NCI-H2227 (cell line): ENCODE results near the gene SH3GL1.
A peak's percentile ranks its signal among the peaks of the same experiment; 100 is the strongest.

Source experiments
- DNase-seq: peaks from one replicate; lab custom pipeline; 2025; ENCODE audit not compliant: unreplicated experiment; lab: John Stamatoyannopoulos, UW

Gene SH3GL1

DNA sequence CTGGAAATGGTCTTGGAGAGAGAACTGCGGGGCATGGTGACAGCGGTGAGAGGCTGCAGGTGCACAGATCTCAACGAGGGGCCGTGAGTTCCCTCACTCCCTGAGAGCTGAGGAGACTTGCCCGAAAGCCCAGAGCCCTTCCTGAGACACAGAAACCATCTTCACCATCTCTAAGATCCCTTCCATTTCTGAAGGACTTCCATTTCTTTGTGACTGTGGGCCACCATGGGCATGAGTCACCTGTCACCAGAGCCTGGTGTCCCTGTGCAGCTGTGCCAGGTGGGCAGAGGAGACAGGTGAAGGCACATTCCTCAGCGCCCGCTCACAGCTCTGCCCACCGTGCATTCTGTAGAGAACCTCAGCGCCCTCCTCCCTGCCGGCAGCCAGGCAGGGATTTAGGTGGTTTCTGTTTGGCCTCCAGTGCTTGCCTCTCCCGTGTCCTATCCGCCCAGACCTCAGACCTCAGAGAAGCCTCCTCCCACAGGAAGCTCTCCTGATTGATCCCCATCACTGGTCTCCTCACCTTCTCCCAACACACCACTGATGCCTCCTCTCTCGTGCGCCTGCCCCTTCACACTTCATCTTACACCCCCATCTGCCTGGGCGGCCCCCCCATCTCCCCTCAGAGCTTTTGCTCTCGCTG, 24.2 kb downstream of the SH3GL1 start:
- no peak for DNase-seq

DNA sequence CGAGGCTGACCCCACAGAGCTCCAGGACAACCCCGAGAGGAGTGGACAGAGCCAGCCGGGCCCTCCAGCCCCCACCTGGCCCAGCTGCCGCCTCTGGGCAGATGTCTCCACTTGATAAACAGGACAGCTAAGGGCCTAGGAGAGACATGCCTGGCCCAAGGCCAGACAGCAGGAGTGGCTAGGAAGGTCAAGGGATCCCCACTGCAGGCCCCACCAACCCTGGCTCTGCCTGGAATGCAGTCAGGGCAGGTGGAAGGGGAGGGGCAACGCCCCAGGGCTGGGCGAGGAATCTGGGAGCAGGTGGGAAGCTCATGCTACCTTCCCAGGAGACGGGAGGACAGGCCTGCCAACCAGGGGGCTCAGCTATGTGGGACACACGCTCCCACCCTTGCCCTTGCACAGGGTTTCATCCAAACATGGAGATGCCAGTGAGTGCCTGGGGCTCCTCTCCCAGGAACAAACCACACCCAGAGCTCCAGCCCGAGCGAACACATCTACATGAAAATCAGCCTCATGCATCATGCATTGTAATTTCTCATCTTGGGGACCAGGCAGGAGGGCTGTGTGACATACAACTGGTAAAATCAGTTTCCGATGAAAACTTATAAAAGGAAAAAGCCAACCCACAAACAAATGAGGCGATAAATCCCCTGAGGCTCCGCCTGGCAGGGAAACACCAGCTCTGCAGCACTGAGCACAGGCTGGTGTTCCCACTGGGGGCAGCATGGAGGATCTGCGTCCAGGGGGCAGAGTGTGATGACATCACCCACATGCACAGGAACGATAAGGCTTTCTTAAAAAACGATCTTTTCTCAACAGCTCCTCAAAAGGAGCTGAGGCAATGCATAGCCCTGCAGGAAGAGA, 25.0 kb downstream of the SH3GL1 start:
- DNase-seq = peak; percentile 56

DNA sequence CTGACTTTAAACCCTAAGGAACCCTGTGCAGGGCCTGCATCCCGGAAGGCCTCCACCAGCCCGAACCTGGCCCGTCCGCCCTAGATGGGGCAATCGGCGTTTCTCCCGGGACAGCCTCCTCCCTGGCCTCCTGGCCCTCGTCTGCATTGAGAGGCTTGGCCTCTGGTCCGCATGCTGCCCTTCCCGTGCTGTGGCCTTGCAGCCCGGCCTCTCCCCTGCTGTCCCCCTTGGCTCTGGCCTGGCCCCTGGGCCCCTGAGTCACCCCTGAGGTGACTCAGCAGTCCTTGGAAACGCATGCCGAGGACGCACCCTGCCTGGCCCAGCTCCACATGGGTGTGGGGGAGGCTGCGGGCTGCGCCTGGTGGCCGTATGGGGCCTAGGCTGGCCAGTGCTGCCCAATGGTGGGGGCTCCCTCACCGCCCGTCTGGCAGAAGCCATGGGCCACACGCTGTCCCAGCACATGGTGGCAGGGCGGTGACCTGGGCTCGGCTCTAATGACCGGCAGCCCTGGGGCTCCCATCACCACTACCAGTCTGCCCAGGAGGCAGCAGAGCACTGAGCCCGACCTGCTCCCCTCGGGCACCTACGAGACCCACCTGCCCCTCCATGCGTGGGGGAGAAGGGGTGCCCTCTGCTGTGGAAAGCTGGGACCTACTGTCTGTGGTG, 25.7 kb downstream of the SH3GL1 start:
- no peak for DNase-seq

DNA sequence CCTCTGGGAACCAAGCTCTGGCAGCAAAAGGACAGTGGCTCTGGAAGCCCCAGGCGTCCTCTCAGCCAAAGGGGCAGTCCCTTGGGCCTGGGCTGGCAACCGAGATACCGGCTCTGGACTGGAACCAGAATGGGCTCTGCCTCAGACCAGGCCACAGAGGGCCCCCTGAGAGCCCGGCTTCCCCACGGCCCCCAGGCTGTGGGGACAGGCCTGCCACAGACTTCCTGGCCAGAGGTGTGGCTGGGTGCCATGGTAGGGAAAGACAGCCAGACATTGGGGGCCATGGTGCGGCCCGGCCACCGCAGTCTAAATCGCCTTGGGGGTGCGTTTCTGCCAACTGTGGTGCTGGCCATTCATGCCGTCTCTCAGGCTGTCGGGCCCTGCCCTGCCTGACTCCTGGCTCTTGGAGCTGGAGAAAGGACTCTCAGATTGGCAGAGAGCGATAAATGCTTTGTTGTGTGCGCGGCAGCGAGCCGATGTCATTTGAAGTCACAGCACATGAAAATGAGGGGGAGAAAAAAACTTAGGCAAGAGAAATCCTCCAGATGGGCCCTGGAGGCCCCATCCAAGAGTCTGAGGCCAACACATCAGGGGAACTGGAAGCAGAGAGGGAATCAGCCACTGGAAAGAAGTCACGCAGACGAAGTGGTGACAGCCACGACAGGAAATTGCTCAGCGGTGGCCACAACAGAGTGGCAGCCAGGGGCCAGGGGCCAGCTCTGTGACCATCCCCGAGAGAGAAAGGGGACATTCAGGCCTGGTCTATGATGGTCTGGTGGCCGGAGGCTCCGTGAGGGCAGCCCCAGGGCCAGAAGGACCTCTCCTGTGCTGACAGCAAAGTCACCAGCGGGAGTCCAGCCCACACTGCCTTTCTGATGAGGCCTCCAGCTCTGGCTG, 26.5 kb downstream of the SH3GL1 start:
- no peak for DNase-seq

DNA sequence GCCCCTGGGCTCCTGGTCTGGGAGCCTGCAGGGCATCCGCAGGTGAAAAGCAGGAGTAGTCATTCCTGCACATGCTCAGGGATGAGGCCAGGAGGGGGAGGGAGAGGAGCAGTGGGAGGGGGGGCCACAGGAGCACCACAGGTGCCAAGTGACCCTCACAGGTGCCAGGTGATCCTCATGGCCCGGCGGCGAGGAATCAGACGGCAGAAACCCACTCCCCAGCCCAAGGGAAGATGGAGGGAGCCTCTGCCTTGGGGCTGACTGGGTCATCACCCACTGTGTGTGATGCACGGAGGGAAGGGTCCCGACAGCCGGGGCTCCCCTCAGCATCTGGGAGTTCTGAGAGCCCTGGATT, 27.4 kb downstream of the SH3GL1 start:
- no peak for DNase-seq

DNA sequence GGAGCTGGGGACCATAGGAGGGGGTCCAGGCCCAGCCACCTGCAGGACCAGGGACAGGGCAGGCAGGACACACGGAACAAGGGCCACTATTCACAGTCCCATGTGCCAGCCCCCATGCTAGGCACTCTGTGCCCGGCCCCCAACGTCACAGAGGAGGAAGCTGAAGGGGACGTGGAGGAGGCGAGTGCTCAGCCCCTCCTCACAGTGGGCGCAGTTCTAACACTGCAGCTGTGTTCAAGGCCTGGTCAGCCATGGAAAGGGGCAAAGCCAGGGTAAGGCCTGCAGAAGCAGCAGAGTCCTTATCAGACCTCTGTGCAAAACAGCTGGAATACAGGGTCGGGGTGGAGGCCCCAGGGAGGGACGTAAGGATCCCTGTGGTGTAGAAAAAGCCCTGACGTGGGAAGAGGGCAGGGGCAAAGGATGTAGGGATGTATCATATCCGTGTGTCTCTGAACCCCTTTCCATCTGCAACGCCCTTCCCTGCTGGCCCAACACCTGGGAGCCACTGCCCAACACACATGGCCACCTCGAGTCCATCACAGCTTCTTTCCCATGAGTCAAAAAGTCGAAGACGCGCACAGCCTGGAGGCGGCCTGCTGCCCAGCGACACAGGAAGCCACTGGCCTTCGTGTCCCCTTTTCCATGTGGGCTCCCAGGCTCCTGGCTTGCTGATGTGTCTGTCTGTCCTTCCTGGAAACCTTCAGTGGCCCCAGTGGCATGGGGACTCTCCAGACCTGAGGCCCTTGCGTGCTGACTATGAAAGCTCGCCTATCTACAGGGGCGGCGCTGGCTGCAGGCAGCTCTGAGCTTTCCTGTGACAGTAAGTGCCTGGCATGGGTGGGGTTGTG, 28.0 kb downstream of the SH3GL1 start:
- DNase-seq = no peak

DNA sequence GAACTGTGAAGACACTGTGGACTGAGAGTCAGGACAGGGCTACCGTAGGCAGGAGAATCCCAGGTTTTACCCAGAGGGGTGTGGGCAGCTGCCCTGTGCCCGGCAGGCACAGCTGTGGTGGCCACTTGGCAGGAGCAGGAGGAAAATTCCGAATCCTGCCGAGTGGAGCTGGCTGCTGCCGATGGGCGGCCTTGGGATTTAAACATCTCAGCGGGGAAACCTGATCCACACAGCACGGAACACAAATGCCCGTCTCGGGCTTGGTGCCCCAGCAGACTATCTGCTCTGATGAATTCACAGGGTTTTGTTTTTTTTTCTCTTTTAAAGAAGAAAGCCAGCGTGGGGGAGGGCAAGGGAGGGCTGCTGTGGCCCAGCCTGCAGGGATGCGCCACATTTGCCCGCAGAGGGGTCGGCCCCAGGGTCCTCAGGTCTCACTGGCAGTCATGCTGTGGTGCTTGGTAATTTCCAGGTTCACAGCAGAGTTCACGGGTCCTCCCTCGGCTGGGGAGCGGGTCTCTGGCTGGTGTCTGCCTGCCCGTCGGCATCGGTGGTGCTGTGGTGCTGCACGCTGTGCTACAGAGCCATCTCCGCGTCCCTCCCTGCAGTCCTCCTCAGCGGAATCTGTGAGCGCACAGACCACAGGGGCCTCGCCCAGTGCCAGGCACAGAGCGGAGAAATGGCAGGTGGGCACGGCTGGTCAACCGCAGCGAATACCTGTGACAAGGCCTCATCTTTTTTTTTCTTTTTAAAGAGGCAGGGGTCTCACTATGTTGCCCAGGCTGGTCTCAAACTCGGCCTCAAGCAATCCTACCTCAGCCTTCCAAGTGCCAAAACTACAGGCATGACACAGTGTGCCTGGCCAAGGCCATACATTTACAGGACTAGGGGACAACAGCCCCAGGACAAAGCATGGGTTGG, 28.8 kb downstream of the SH3GL1 start:
- peak; percentile 13 for DNase-seq

DNA sequence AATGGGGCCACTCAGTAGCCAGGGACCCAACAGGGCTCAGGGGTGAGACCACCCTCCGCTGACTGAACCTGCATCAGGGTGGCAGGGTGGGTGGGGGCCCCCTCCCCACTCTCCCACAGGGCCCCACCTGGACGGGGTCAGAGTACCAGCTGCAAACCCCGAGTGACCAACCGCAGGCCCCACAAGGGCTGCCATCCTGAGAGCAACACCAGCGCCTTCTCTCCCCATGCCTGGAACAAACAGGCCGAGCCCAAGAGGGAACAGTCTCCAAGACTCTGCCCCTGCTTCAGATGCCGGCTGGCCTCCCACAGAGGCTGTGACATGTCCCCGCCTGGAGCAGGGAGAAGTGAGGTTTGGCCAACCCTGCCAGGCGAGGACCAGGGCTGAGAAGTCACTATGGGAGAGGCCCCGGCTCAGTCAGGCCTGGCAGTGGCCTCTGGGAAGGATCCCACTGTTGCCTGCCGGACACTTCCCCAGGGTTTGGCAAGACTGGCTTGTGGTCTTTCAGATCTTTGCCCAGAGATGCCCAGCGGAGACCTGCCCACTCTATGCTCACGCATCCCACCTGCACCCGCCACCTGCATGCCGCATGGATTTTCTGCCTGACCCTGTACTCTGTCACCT, 29.8 kb downstream of the SH3GL1 start:
- no peak for DNase-seq

DNA sequence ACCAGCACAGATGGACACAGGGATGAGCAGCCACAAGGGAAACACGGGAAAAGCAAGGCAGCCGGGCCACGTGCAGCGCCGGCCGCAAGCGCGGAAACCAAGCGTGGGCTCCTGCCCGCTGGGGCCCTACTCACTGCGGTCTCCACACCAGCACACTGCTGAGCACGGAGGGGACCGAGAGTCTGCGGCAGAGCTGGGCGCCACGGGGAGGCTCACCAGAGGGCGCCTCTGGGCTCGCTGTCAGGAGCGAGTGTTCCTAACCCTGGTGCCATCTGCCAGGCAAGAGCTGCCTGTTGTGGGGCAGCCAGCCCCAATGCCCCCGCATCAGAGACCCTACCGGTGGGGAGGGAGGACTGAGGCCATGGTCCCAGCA, 30.5 kb downstream of the SH3GL1 start:
- no peak for DNase-seq

DNA sequence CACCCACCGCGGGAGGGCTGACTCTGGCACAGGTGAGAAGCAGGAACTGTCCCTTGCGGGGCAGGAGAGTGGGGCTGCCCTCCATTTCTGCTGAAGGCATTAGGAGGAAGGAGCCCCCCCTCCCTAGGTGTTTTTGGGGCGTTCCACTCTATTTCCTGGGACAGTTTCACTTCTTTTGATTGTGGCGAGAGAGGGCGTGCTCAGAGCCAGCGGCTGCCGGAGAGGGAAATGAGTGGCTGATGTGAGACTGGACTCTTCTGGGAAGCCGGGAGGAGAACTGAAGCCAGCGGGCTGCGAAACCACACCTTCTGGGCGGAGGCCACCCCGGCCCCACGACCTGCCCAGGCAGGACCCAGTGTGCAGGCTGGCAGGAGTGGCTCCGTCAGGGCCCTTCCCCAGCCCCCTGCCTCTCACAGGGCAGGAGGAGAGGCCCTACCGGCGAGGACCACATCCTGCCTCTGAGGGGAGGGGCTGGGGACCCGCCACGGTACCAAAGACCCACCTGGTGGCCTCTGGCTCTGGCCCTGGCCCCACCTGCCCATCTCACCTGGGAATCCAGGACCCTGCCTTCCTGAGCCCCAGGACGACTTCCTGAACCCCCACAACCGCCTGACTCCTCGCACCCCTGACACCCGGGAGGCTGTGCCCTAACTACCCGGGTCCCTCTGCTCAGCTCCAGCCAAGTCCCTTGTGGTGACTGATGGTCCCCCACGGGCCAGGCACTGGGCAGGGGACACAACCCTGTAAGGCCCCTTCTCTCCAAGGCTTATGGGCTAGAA, 31.0 kb downstream of the SH3GL1 start:
- peak; percentile 23 for DNase-seq

DNA sequence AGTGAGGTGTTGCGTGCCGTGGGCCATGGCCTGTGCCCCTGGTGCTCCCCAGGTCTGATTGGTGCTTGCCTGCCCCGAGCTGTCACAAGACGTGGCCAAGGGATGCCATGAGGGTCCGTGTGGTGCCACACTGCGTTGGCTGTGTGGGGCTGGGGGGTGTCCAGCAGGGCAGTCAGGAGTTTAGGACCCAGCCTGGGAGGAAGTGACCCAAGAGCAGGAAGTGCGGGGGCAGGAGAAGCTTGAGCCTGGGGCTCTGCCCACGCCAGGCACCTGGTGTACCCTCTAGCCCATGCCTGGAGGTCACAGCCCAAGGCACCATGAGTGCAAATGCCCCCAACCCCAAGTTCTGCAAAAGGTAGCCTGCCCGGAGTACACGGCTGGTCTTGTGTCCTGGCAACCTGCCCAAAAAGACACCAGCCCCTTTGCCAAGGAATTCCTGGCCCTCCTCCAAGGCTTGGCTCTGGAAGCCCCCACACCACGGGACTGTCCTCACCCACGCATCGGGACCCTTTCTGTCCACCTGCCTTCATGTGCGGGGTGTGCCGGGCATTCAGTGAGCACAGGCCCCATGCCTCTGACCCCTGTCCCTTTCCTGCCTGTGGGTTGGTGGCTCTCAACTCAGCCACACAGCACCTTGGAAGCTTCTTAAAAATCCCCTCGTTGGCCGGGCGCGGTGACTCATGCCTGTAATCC, 32.1 kb downstream of the SH3GL1 start:
- DNase-seq = no peak

DNA sequence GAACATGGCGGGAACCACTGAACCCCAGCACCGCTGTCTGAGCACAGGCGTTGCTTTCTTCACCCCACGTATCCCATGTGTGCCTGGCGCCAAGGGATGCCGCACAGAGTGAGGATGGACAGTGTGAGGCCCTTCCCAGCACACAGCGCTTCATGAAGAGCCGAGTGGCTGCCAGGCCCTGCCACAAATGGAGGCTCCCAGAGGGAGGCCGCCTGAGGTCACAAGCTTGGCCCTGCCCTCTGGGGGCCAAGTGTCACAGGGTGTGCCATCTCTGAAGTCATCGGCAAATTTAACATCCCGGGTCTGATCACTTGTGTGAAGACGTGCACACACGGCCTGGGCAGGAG, 32.6 kb downstream of the SH3GL1 start:
- DNase-seq = no peak

DNA sequence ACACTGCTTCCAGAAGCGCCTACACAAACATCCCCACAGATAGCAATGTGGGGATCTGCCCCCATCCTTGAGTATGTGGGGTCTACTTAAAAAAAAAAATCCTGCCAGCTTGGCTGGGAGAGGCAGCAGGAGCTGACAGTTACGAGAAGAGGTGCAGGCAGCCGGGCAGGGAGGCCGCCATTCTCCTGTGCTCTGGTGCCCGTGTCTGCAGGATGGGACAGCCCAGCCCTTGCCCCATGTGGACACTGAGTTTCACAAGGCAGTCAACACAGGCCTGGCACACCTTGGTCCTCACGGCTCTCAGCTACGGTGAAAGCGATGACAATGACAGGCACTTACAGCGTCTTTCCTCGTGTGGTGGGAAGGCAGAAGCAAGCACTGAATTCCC, 33.0 kb downstream of the SH3GL1 start:
- DNase-seq = no peak

DNA sequence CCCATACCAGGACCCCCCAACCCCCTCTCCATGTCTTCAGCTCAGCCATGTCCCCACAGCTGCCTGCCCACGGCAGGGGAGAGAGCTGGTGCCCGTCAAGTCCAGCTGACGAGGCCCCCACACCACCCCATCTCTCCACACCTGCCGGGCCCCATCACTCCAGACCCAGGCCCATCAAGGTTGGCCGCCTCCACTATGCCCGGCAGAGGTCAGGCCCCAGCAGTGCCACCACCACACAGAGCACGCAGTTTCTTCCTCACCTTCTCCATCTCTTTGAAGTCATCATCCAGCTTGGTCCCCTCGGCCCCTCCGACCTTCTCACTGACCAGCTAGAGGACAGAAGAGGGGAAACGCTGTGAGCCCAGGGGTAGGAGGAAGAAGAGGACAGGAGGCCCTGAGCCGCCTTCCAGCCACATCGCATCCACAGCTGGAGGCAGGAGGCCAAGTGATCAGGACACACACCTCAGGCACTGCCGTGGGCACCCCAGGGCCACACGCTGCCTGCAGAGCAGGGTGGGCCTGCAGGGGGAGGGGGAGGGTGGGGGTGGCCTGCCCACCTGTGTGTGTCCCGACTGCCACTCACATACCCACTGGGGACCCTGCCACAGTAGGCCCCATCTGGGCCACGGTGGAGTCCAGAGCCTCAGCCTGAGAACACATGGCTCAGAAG, 33.5 kb downstream of the SH3GL1 start:
- DNase-seq = no peak

DNA sequence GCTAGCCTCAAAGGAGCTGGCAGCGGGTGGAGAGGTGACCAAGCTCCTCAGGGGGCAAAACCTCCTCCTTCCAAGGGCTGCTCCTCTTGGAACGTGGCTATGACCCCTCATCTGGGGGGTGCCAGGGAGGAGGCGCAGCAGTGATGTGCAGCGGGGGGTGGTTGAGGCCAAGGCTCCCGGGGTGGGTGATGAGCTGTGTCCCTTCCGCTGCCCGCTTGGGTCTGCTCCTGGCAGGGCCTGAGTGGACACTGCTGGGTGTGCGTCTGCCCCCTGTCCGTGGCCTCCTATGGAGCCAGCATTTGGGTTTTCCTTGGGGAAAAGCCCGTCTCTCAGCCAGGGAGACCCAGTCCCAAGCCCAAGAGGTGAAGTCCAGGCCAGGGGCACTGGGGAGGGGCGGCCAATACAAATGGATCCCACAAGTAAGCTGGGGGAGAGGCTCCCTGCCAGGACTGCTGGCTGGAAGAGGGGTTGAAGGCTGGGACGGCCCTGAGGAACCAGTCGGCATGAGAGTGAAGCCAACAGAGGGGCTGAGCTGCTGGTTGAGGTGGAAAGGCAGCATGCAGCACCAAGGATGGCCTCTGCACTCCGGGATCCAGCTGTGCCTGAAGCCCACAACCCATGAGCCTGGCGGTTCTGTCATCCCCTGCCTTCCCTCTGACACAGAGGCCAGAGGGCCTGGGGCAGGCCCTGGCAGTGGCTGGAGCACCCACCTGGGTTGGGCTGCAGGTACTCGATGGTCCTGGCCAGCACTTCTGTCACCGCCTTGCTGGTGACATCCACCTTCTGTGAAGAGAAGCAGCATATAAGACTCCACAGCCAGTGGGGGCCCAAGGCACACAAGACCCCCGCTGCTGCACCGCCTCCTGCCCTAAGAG, 34.3 kb downstream of the SH3GL1 start:
- DNase-seq = no peak

DNA sequence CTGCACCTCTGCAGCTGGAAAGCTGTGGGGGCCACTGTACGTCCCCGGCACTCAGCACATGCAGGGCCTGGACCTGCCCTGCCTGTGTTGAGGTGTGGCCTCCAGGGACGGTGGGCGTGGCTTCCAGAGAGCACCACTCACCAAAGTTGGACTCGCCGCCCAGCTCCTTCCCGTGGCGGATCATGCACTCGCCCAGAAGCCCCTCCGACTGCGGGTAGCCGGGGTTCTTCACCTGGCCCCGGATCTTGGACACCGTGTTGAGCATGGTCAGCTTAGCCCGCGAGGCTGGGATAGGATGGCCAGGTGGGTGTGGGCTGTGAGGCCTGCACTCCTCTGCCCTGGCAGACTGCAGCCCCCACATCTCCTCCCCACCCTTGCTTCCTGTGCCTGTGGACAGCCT, 35.0 kb downstream of the SH3GL1 start:
- no peak for DNase-seq
